Measurements from ENCODE around the gene DRGX. TPM values are rescaled to one million over a fixed set of nuclear protein-coding genes. Genes with fewer than 3 reads are reported as not detected.

The DRGX gene
- total and polyA plus RNA-seq, 2 of the 13 experiments (the other 11 are each of a cell fraction or from before 2014, with no cell fraction given), result not detected

- TF ChIP-seq ZNF740 (CRISPR knock-in tag; IDR thresholded peaks at IDR 0.05) (no peak), SRSF9 (IDR thresholded peaks at IDR 0.05; ENCODE audit: borderline replicate concordance, insufficient read depth, low read depth, low read length, poor library complexity, severe bottlenecking) (no peak)
Observed at GRCh38 chr10:49397036-49397999, 1.4 kb upstream of the DRGX start (continued).

GRCh38 chr10:49396666-49396999 is 744 bp upstream of the DRGX start:
- peaks cover 8 to 69% of the 10 kb centered on the region in 2 experiments for H3K27me3 ChIP-seq (ENCODE audit: control insufficient read depth in 1 of 2, insufficient read depth in 2 of 2, low read length in 2 of 2)
- H2AFZ ChIP-seq (ENCODE audit: low read length), result no peak overlapping the region
- no peak overlapping the region for H3K27ac ChIP-seq (ENCODE audit: extremely low read length, insufficient read depth, low read length)
- ATAC-seq (no peak), FAIRE-seq (no peak), DNase-seq (ENCODE audit: low spot score) (no peak)
- no peak overlapping the region for H3K4me2 ChIP-seq (ENCODE audit: low read depth, low read length)
- BruUV-seq (replicated peaks), result no TSS peak
- no peaks in the 10 kb centered on the region for H3K9me3 ChIP-seq (ENCODE audit: low read length)
- 36% methylated on average over 8 of the region's 8 CpGs for WGBS (ENCODE audit: low lambda C conversion rate)
- no peak overlapping the region for H3K9ac ChIP-seq (ENCODE audit: insufficient read depth, low read depth, low read length)
- in situ Hi-C loops (cut with HindIII; ENCODE audit: extremely low pct_ligation_motif_present, low pct_unique_long_range_greater_than_20kb), result no loop called here
- no peak overlapping the region for H3K4me3 ChIP-seq (replicated peaks in 1 of 3; ENCODE audit: insufficient read depth in 1 of 3, low read depth in 2 of 3, low read length in 3 of 3)
- TF ChIP-seq CEBPG (CRISPR knock-in tag; IDR thresholded peaks at IDR 0.05), result no peak
- no peak for TF ChIP-seq ZKSCAN8 (CRISPR knock-in tag; IDR thresholded peaks at IDR 0.05; ENCODE audit: borderline replicate concordance)
- no peak for TF ChIP-seq ZSCAN12 (CRISPR knock-in tag; IDR thresholded peaks at IDR 0.05)
- TF ChIP-seq DBP (CRISPR knock-in tag; IDR thresholded peaks at IDR 0.05; ENCODE audit: not compliant biosample characterization), result no peak
- no peak for TF ChIP-seq BCL6 (CRISPR knock-in tag; IDR thresholded peaks at IDR 0.05)
- no peak for TF ChIP-seq KDM3A (CRISPR knock-in tag; IDR thresholded peaks at IDR 0.05; ENCODE audit: low read depth)
- no peak for TF ChIP-seq ZNF253 (CRISPR knock-in tag; IDR thresholded peaks at IDR 0.05; ENCODE audit: borderline replicate concordance)
- no peak for TF ChIP-seq ZNF230 (CRISPR knock-in tag; IDR thresholded peaks at IDR 0.05)
- no peak for TF ChIP-seq SYNCRIP (IDR thresholded peaks at IDR 0.05; ENCODE audit: insufficient read depth, low read depth, low read length)
- CTCF ChIA-PET (ENCODE audit: low intra/inter-chr PET ratio, low total read pairs), result no interaction called here
- H3K79me2 ChIP-seq (ENCODE audit: insufficient read depth, low read length), result no peaks in the 10 kb centered on the region
- no peaks in the 10 kb centered on the region; the same call in 1 of the 2 replicates for H4K20me1 ChIP-seq (ENCODE audit: insufficient read depth, low read length)
- no peaks in the 10 kb centered on the region for H3K36me3 ChIP-seq (replicated peaks in 1 of 2; ENCODE audit: control insufficient read depth in 1 of 2, insufficient read depth in 2 of 2, low read length in 2 of 2)
- POLR2A ChIA-PET, result no interaction called here
- H3K4me1 ChIP-seq (ENCODE audit: insufficient read depth, low read length), result no peaks in the 10 kb centered on the region
- intact Hi-C loops (cut with micrococcal nuclease; ENCODE audit: unreplicated experiment), result no loop called here

Data from HepG2 (cell line).